ENCODE results near the gene HVCN1.

HVCN1 gene

DNA sequence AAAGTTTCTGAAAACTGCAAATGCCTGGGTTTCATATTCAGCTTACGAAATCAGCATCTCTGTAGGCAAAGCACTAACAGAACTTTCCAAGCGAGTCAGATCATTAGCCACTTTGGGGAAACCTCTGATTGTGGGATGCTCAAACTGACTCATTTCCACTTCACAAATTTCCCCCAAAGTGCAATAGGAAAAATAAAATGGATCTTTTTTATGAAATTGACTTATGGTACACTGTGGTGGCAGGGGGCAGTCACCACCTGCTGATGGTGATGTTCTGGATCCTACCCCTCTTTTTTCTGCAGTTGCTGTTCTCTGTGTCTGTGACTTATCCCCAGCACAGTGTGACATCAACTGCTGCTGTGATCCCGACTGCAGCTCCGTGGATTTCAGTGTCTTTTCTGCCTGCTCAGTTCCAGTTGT lies 69.4 kb downstream of the HVCN1 start:
- no peak for DNase-seq (ENCODE audit: extremely low spot score)
- POLR2A ChIA-PET: interaction anchor here (0.6 kb wide), 1 partner anchor 45 kb away, joined by 3 read pairs; no protein-coding TSS in a partner anchor
- TF ChIP-seq FOXK2 (IDR thresholded peaks at IDR 0.05) (no peak), FOXM1 (IDR thresholded peaks at IDR 0.05; ENCODE audit: borderline replicate concordance) (no peak), PKNOX1 (IDR thresholded peaks at IDR 0.05) (no peak), CTBP1 (IDR thresholded peaks at IDR 0.05; ENCODE audit: borderline replicate concordance) (no peak), ZNF384 (IDR thresholded peaks at IDR 0.05) (no peak), TARDBP (IDR thresholded peaks at IDR 0.05) (no peak), SUZ12 (IDR thresholded peaks at IDR 0.05) (no peak), ARNT (IDR thresholded peaks at IDR 0.05) (no peak), HDGF (IDR thresholded peaks at IDR 0.05; ENCODE audit: borderline replicate concordance) (no peak), NFRKB (IDR thresholded peaks at IDR 0.05) (no peak), FOXA1 (IDR thresholded peaks at IDR 0.05) (no peak), SP1 (IDR thresholded peaks at IDR 0.05) (no peak), LEF1 (IDR thresholded peaks at IDR 0.05; ENCODE audit: borderline replicate concordance) (no peak), ELF4 (IDR thresholded peaks at IDR 0.05) (no peak), BHLHE40 (IDR thresholded peaks at IDR 0.05; ENCODE audit: borderline replicate concordance) (no peak), L3MBTL2 (conservative IDR thresholded peaks at IDR 0.05) (no peak)
- CTCF ChIA-PET: no interaction called here

GRCh38 chr12:110616471-110617115 lies 72.3 kb downstream of the HVCN1 start:
- no peak for TF ChIP-seq HDGF (IDR thresholded peaks at IDR 0.05; ENCODE audit: borderline replicate concordance)
- no peak for TF ChIP-seq ZNF384 (IDR thresholded peaks at IDR 0.05)
- TF ChIP-seq BHLHE40 (IDR thresholded peaks at IDR 0.05; ENCODE audit: borderline replicate concordance): no peak
- TF ChIP-seq FOXK2 (IDR thresholded peaks at IDR 0.05): no peak
- TF ChIP-seq ARNT (IDR thresholded peaks at IDR 0.05): no peak
- no peak for TF ChIP-seq PKNOX1 (IDR thresholded peaks at IDR 0.05)
- no peak for TF ChIP-seq FOXM1 (IDR thresholded peaks at IDR 0.05; ENCODE audit: borderline replicate concordance)
- TF ChIP-seq LEF1 (IDR thresholded peaks at IDR 0.05; ENCODE audit: borderline replicate concordance): no peak
- no peak for TF ChIP-seq ELF4 (IDR thresholded peaks at IDR 0.05)
- no peak for TF ChIP-seq FOXA1 (IDR thresholded peaks at IDR 0.05)
- TF ChIP-seq CTBP1 (IDR thresholded peaks at IDR 0.05; ENCODE audit: borderline replicate concordance): no peak
- TF ChIP-seq SP1 (IDR thresholded peaks at IDR 0.05): no peak
- TF ChIP-seq SUZ12 (IDR thresholded peaks at IDR 0.05): no peak
- TF ChIP-seq NFRKB (IDR thresholded peaks at IDR 0.05): no peak
- TF ChIP-seq L3MBTL2 (conservative IDR thresholded peaks at IDR 0.05): no peak
- no peak for TF ChIP-seq TARDBP (IDR thresholded peaks at IDR 0.05)
- ChIA-PET POLR2A (no interaction called here), CTCF (no interaction called here)
- no peak for DNase-seq (ENCODE audit: extremely low spot score)

GRCh38 chr12:110615171-110615570 lies 73.7 kb downstream of the HVCN1 start:
- TF ChIP-seq CTBP1 (IDR thresholded peaks at IDR 0.05; ENCODE audit: borderline replicate concordance) (no peak), ELF4 (IDR thresholded peaks at IDR 0.05) (no peak), NFRKB (IDR thresholded peaks at IDR 0.05) (no peak), L3MBTL2 (conservative IDR thresholded peaks at IDR 0.05) (no peak), PKNOX1 (IDR thresholded peaks at IDR 0.05) (no peak), FOXM1 (IDR thresholded peaks at IDR 0.05; ENCODE audit: borderline replicate concordance) (no peak), TARDBP (IDR thresholded peaks at IDR 0.05) (no peak), BHLHE40 (IDR thresholded peaks at IDR 0.05; ENCODE audit: borderline replicate concordance) (no peak), LEF1 (IDR thresholded peaks at IDR 0.05; ENCODE audit: borderline replicate concordance) (no peak), HDGF (IDR thresholded peaks at IDR 0.05; ENCODE audit: borderline replicate concordance) (no peak), FOXK2 (IDR thresholded peaks at IDR 0.05) (no peak), ZNF384 (IDR thresholded peaks at IDR 0.05) (no peak), SUZ12 (IDR thresholded peaks at IDR 0.05) (no peak), ARNT (IDR thresholded peaks at IDR 0.05) (no peak), SP1 (IDR thresholded peaks at IDR 0.05) (no peak), FOXA1 (IDR thresholded peaks at IDR 0.05) (no peak)
- POLR2A ChIA-PET: interaction anchor here (0.9 to 2.9 kb wide), 3 partner anchors 81 to 147 kb away, joined by 4 to 12 read pairs (median 9); partner anchors contain the start of genes FAM216A and GPN3
- CTCF ChIA-PET: interaction anchor here (1.6 kb wide), 1 partner anchor 165 kb away, joined by 4 read pairs; the partner anchor contains the start of gene ARPC3

DNA sequence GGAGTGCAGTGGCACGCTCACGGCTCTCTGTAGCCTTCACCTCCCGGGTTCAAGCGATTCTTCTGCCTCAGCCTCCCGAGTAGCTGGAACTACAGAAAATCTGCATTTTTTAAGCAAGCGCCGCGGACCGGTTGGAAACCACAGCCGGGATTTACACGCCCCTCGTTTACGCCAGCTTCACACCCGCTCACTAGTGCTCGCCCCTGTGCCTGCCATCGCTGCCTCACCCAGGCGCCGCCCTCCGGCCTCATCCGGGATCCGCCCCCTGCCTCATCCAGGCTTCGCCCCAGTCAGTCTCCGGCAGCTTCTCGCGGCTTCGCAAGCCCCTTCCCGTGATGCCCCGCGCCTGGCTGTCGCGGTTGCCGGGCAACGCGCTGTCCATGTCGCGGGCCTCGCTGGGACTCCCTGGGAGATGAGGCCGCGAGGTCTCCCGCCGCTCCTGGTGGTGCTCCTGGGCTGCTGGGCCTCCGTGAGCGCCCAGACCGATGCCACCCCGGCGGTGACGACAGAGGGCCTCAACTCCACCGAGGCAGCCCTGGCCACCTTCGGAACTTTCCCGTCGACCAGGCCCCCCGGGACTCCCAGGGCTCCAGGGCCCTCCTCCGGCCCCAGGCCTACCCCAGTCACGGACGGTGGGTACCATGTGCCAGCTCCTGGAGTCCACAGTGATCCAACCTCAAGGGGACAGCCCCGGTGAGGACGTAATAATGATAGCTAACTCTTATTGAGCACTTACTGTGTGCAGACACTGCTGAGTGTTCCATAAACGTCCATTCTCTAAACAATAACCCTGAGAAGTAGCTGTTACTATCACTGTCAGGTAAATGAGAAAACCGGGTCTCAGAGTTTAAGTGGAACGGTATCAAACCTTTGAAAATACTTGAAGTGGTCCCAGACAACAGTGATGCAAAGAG lies 74.9 kb downstream of the HVCN1 start, which contains the start of gene TCTN1:
TCTN1 (plus strand) TSS at position 359 of the 914 bp plus-strand sequence; CDS start at position 413, 54 bp downstream.
- ChIA-PET POLR2A (interaction anchor here (0.6 to 2.9 kb wide), 13 partner anchors 11 to 213 kb away, joined by 3 to 12 read pairs (median 3); partner anchors contain the start of genes ARPC3, FAM216A and GPN3), CTCF (interaction anchor here (0.6 to 1.6 kb wide), 6 partner anchors 12 to 274 kb away, joined by 3 to 17 read pairs (median 3); partner anchors contain the start of gene ARPC3)
- DNase-seq (ENCODE audit: extremely low spot score): peak; percentile 98

More at GRCh38 chr12:110615171-110615570, 73.7 kb downstream of the HVCN1 start:
- DNase-seq (ENCODE audit: extremely low spot score): no peak

More for the DNA sequence above, 74.9 kb downstream of the HVCN1 start, which contains the start of gene TCTN1:
- TF ChIP-seq ZNF384 (IDR thresholded peaks at IDR 0.05) (peak; percentile 3; the same call in 1 of the 2 replicates), ARNT (IDR thresholded peaks at IDR 0.05) (no peak), PKNOX1 (IDR thresholded peaks at IDR 0.05) (peak; percentile 83), L3MBTL2 (conservative IDR thresholded peaks at IDR 0.05) (peak; percentile 78)
